ENCODE data around the gene SNTB2.

Gene SNTB2

DNA sequence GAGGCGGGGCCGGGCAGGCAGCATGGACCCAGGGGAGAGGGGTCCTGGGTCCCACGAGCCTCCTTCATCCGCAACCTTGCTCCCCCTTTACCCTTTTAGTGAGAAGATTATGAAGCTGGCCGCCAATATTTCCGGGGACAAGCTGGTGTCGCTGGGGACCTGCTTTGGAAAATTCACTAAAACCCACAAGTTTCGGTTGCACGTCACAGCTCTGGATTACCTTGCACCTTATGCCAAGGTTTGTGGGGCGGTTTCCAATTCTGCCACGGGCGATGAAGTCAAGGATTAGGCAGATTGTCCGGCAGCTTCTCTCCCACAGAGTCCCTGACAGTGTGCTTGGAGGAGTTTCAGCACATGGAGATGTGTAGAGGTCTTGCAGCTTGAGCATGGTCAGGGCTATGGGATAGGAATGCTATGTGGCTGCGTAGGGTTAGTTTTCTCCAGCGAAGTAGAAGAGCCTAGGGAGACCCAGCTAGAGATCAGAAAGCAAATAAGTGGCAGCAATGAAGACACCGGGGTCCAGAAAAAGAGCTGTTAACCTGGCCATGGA lies 153.2 kb downstream of the SNTB2 start:
- 1 to 4% methylated on average over 10 to 14 of the region's 16 CpGs for WGBS, 2 experiments (ENCODE audit: insufficient coverage in 2 of 2)

DNA sequence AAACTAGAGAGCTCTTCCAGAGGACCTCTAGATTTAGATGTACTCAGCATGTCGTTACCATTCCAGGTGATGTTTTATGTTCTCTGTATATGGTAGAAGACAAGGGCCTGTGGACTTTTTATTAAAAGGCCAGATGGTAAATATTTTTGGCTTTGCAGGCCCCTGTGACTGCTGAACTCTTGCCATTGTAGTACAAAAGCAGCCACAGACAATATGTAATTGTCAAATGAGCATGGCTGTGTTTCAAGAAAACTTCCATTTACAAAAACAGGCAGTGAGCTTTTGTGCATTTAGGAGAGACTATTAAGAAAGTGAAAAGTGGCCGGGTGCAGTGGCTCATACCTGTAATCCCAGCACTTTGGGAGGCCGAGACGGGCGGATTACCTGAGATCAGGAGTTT lies 157.2 kb downstream of the SNTB2 start:
- H3K27ac ChIP-seq (ENCODE audit: low read depth, low read length, severe bottlenecking) = no peak overlapping the region
- peaks cover 53% of the 10 kb centered on the region for H3K36me3 ChIP-seq (ENCODE audit: control insufficient read depth, insufficient read depth, low read length)
- no peaks in the 10 kb centered on the region for H3K9me3 ChIP-seq (ENCODE audit: control insufficient read depth, low read length)
- H3K4me1 ChIP-seq (ENCODE audit: control insufficient read depth, insufficient read depth, low read length, poor library complexity, severe bottlenecking) = peaks cover 7% of the 10 kb centered on the region
- 100% methylated on average over 3 to 4 of the region's 5 CpGs for WGBS, 2 experiments (ENCODE audit: insufficient coverage in 2 of 2)
- no peak overlapping the region for H3K4me3 ChIP-seq (ENCODE audit: extremely low read depth, insufficient read depth, low read length, poor library complexity, severe bottlenecking)

More for the DNA sequence above, 153.2 kb downstream of the SNTB2 start:
- Histone ChIP-seq H3K4me3 (ENCODE audit: extremely low read depth, insufficient read depth, low read length, poor library complexity, severe bottlenecking) (peak overlapping the region; percentile 99), H3K9me3 (ENCODE audit: control insufficient read depth, low read length) (no peaks in the 10 kb centered on the region), H3K4me1 (ENCODE audit: control insufficient read depth, insufficient read depth, low read length, poor library complexity, severe bottlenecking) (peaks cover 12% of the 10 kb centered on the region), H3K36me3 (ENCODE audit: control insufficient read depth, insufficient read depth, low read length) (peaks cover 65% of the 10 kb centered on the region), H3K27ac (ENCODE audit: low read depth, low read length, severe bottlenecking) (peak overlapping the region; percentile 88)

DNA sequence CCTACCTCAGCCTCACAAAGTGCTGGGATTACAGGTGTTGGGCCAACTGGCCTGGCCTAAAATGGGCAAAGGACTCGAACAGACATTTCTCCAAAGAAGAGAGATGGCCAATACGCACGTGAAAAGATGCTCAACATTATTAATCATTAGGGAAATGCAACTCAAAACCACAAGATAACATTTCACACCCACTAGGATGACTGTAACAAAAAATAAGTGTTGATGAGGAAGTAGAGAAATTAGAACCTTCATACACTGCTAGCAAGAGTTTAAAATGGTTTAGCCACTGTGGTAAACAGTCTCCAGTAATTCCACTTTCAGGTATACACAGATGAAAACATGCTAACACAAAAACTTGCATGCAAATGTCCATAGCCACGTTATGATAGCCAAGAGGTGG lies 159.0 kb downstream of the SNTB2 start:
- peaks cover 7% of the 10 kb centered on the region for H3K4me1 ChIP-seq (ENCODE audit: control insufficient read depth, insufficient read depth, low read length, poor library complexity, severe bottlenecking)
- H3K4me3 ChIP-seq (ENCODE audit: extremely low read depth, insufficient read depth, low read length, poor library complexity, severe bottlenecking) = no peak overlapping the region
- peaks cover 55% of the 10 kb centered on the region for H3K36me3 ChIP-seq (ENCODE audit: control insufficient read depth, insufficient read depth, low read length)
- H3K27ac ChIP-seq (ENCODE audit: low read depth, low read length, severe bottlenecking) = no peak overlapping the region
- WGBS, 2 experiments (ENCODE audit: insufficient coverage in 2 of 2) = 90 to 100% methylated on average over 1 to 4 of the region's 4 CpGs
- no peaks in the 10 kb centered on the region for H3K9me3 ChIP-seq (ENCODE audit: control insufficient read depth, low read length)

DNA sequence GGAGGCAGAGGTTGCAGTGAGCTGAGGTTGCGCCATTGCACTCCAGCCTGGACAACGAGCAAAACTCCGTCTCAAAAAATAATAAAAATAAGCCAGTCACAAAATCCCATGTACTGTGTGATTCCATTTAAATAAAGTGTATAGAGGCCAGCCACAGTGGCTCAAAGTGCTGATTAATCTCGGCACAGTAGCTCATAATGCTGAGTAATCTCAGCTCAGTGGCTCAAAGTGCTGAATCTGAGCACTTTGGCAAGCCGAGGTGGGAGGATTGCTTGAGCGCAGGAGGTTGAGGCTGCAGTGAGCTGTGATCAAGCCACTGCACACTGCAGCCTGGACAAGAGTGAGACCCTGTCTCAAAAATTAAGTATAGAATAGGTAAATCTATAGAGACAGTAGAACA lies 159.7 kb downstream of the SNTB2 start:
- Histone ChIP-seq H3K9me3 (ENCODE audit: control insufficient read depth, low read length) (no peaks in the 10 kb centered on the region), H3K4me3 (ENCODE audit: extremely low read depth, insufficient read depth, low read length, poor library complexity, severe bottlenecking) (no peak overlapping the region), H3K4me1 (ENCODE audit: control insufficient read depth, insufficient read depth, low read length, poor library complexity, severe bottlenecking) (peaks cover under 1% of the 10 kb centered on the region), H3K36me3 (ENCODE audit: control insufficient read depth, insufficient read depth, low read length) (peaks cover 51% of the 10 kb centered on the region), H3K27ac (ENCODE audit: low read depth, low read length, severe bottlenecking) (no peak overlapping the region)
- WGBS, 2 experiments (ENCODE audit: insufficient coverage in 2 of 2) = 93 to 97% methylated on average over 3 of the region's 6 CpGs

DNA sequence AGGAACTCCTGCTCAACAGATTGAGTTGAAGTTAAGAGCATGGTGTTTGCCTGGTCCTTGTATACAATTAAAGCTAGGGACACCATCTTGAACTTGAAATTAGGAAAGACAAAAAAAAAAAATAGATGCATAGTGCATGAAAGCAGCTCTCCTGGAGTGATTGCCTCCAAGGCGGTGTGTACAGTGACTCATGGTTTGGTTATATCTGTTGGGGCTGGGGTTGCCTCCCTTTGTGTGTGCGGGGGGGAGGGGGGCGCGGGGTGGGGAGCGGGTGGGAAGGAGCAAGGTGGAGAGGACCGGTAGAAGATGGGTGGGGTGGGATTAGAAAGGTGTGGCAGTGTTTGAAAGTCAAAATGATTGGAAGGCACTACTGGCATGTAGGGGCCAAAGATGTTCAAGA lies 161.3 kb downstream of the SNTB2 start:
- Histone ChIP-seq H3K4me3 (ENCODE audit: extremely low read depth, insufficient read depth, low read length, poor library complexity, severe bottlenecking) (no peak overlapping the region), H3K27ac (ENCODE audit: low read depth, low read length, severe bottlenecking) (no peak overlapping the region), H3K9me3 (ENCODE audit: control insufficient read depth, low read length) (no peaks in the 10 kb centered on the region), H3K36me3 (ENCODE audit: control insufficient read depth, insufficient read depth, low read length) (peaks cover 40% of the 10 kb centered on the region), H3K4me1 (ENCODE audit: control insufficient read depth, insufficient read depth, low read length, poor library complexity, severe bottlenecking) (no peaks in the 10 kb centered on the region)
- 97 to 100% methylated on average over 4 to 6 of the region's 6 CpGs for WGBS, 2 experiments (ENCODE audit: insufficient coverage in 2 of 2)

DNA sequence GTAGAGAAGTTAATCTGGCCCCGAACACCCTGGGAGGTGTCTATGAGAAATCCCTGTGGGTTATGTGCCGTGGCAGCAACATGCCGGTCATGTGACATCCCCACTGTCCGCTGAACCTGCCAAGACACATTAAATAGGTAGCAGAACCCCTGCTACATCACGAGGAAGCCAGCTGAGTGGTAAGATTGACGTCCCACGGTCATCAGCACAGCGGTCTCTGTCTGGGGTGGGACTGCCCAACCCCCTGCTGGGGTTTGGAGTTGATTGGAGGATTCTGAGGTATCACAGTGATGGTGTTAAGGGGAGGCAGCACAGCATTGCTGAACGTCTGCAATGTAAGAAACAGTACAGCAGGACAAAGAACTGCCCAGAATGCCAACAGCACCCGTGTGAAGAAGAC lies 162.6 kb downstream of the SNTB2 start:
- 89 to 90% methylated on average over 8 to 10 of the region's 10 CpGs for WGBS, 2 experiments (ENCODE audit: insufficient coverage in 2 of 2)
- no peak overlapping the region for H3K27ac ChIP-seq (ENCODE audit: low read depth, low read length, severe bottlenecking)
- no peak overlapping the region for H3K4me3 ChIP-seq (ENCODE audit: extremely low read depth, insufficient read depth, low read length, poor library complexity, severe bottlenecking)

GRCh38 chr16:69350536-69351133 lies 163.7 kb downstream of the SNTB2 start:
- H3K4me1 ChIP-seq (ENCODE audit: control insufficient read depth, insufficient read depth, low read length, poor library complexity, severe bottlenecking) = no peaks in the 10 kb centered on the region
- WGBS, 2 experiments (ENCODE audit: insufficient coverage in 2 of 2) = 87 to 93% methylated on average over 3 to 4 of the region's 6 CpGs
- H3K27ac ChIP-seq (ENCODE audit: low read depth, low read length, severe bottlenecking) = no peak overlapping the region
- H3K9me3 ChIP-seq (ENCODE audit: control insufficient read depth, low read length) = no peaks in the 10 kb centered on the region
- no peak overlapping the region for H3K4me3 ChIP-seq (ENCODE audit: extremely low read depth, insufficient read depth, low read length, poor library complexity, severe bottlenecking)
- peaks cover 32% of the 10 kb centered on the region for H3K36me3 ChIP-seq (ENCODE audit: control insufficient read depth, insufficient read depth, low read length)

More for the DNA sequence above, 162.6 kb downstream of the SNTB2 start:
- Histone ChIP-seq H3K36me3 (ENCODE audit: control insufficient read depth, insufficient read depth, low read length) (peaks cover 32% of the 10 kb centered on the region), H3K9me3 (ENCODE audit: control insufficient read depth, low read length) (no peaks in the 10 kb centered on the region), H3K4me1 (ENCODE audit: control insufficient read depth, insufficient read depth, low read length, poor library complexity, severe bottlenecking) (no peaks in the 10 kb centered on the region)

GRCh38 chr16:69351309-69352027 lies 164.5 kb downstream of the SNTB2 start, which contains the start of gene TMED6:
TMED6 (minus strand) TSS chr16:69351786; CDS start chr16:69351753, 33 bp downstream.
- H3K4me1 ChIP-seq (ENCODE audit: control insufficient read depth, insufficient read depth, low read length, poor library complexity, severe bottlenecking) = no peaks in the 10 kb centered on the region
- 91 to 96% methylated on average over 10 to 12 of the region's 12 CpGs for WGBS, 2 experiments (ENCODE audit: insufficient coverage in 2 of 2)
- H3K27ac ChIP-seq (ENCODE audit: low read depth, low read length, severe bottlenecking) = no peak within 1 kb of the TSS
- H3K9me3 ChIP-seq (ENCODE audit: control insufficient read depth, low read length) = no peaks in the 10 kb centered on the region
- H3K36me3 ChIP-seq (ENCODE audit: control insufficient read depth, insufficient read depth, low read length) = peaks cover 30% of the 10 kb centered on the region
- H3K4me3 ChIP-seq (ENCODE audit: extremely low read depth, insufficient read depth, low read length, poor library complexity, severe bottlenecking) = no peak within 1 kb of the TSS
